NAMALWA (cell line): ENCODE measurements around the gene LRRC7.
"Not testable (repeated sequence)": the region's sequence is repeated elsewhere in the genome, so short reads cannot be mapped to it uniquely, and the experiment has no call there.

Experiments used
- DNase-seq: peaks from one replicate; pipeline ENCODE4 v3.0.0-alpha.2; 2015; ENCODE audit warnings: low spot score

The LRRC7 gene

GRCh38 chr1:69697340-69697739 is 129.6 kb downstream of the LRRC7 start:
- no peak for DNase-seq

- DNase-seq = peak; percentile 43
Measured at GRCh38 chr1:69700770-69701169, 133.0 kb downstream of the LRRC7 start.

GRCh38 chr1:69702085-69702484 is 134.4 kb downstream of the LRRC7 start:
- no peak for DNase-seq

- DNase-seq = no peak
Measured at GRCh38 chr1:69706473-69706872, 138.8 kb downstream of the LRRC7 start.

GRCh38 chr1:69707103-69707502 is 139.4 kb downstream of the LRRC7 start:
- DNase-seq = no peak

GRCh38 chr1:69710484-69711189 is 142.9 kb downstream of the LRRC7 start:
- DNase-seq = no peak

- no peak for DNase-seq
Measured at GRCh38 chr1:69711190-69711930, 143.6 kb downstream of the LRRC7 start.

GRCh38 chr1:69717834-69718233 is 150.1 kb downstream of the LRRC7 start:
- DNase-seq = not testable (repeated sequence)

GRCh38 chr1:69728206-69728605 is 160.5 kb downstream of the LRRC7 start:
- DNase-seq = no peak

GRCh38 chr1:69733061-69733460 is 165.3 kb downstream of the LRRC7 start:
- no peak for DNase-seq

GRCh38 chr1:69737527-69738185 is 169.9 kb downstream of the LRRC7 start:
- peak; percentile 77 for DNase-seq

GRCh38 chr1:69738458-69739250 is 170.9 kb downstream of the LRRC7 start:
- no peak for DNase-seq

GRCh38 chr1:69739251-69739605 is 171.5 kb downstream of the LRRC7 start:
- no peak for DNase-seq

- no peak for DNase-seq
Measured at GRCh38 chr1:69743146-69743545, 175.4 kb downstream of the LRRC7 start.

- DNase-seq = no peak
Measured at GRCh38 chr1:69744381-69744780, 176.7 kb downstream of the LRRC7 start.

- no peak for DNase-seq
Measured at GRCh38 chr1:69747207-69747606, 179.5 kb downstream of the LRRC7 start.

- no peak for DNase-seq
Measured at GRCh38 chr1:69750638-69751037, 182.9 kb downstream of the LRRC7 start.

GRCh38 chr1:69752831-69753230 is 185.1 kb downstream of the LRRC7 start:
- DNase-seq = no peak

- DNase-seq = no peak
Measured at GRCh38 chr1:69754521-69754920, 186.8 kb downstream of the LRRC7 start.

- DNase-seq = no peak
Measured at GRCh38 chr1:69755647-69756046, 187.9 kb downstream of the LRRC7 start.

- DNase-seq = no peak
Measured at GRCh38 chr1:69765951-69766350, 198.2 kb downstream of the LRRC7 start.

- DNase-seq = no peak
Measured at GRCh38 chr1:69766431-69767180, 198.9 kb downstream of the LRRC7 start.
